Ureter (tissue), 1 donor: Measurements from ENCODE around the gene TASL. TPM values are rescaled to one million over a fixed set of nuclear protein-coding genes. Genes with fewer than 3 reads are reported as not detected.
"Not testable (repeated sequence)": the region's sequence is repeated elsewhere in the genome, so short reads cannot be mapped to it uniquely, and the experiment has no call there.

Experiments used
- DNase-seq: peaks from one replicate; pipeline ENCODE4 v3.0.0-alpha.2; 2020; ENCODE audit warnings: low spot score
- total RNA-seq: library from RNA; stranded (reverse); gene quantifications from one replicate; pipeline ENCODE4 v1.2.4, GENCODE V29; 2023
- donor health status: DM: yes; HTN: yes; CAD: no.

Gene TASL, protein sequence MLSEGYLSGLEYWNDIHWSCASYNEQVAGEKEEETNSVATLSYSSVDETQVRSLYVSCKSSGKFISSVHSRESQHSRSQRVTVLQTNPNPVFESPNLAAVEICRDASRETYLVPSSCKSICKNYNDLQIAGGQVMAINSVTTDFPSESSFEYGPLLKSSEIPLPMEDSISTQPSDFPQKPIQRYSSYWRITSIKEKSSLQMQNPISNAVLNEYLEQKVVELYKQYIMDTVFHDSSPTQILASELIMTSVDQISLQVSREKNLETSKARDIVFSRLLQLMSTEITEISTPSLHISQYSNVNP
- 0.55 TPM for total RNA-seq

DNA sequence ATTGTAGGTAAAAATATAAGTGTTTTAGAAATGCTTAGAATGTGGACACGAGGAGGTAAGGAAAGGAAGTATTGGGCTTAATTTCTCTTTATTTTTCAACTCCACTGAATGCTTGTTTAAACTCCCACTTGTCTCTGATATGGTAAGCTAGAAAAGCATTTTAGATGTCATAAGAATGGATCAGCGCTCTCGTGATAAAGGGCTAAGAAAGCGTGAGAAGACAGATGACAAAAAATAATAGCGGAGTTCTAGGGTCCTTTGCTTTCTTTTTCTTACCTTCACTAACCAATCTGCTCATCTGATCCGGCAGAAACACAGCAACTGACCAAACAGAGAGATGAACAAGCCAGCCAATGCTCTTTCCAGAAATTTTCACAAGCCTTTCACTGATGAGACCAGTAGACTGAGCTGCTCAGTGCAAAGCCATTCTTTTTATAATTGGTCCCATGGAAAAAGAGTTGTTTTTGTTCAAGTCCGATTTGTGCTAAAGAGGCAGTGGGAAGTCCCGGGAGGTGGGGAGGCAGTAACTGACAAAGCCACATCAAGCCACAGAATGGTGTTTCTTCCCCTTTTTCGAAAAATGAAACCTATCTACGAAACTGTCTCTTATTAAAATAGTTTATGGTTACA is at the start of gene TASL:
Gene TASL, minus strand, starts transcription at position 405 of the 630 bp plus-strand sequence. CDS start 17,411 bp downstream, outside the sequence.
- no peak for DNase-seq

DNA sequence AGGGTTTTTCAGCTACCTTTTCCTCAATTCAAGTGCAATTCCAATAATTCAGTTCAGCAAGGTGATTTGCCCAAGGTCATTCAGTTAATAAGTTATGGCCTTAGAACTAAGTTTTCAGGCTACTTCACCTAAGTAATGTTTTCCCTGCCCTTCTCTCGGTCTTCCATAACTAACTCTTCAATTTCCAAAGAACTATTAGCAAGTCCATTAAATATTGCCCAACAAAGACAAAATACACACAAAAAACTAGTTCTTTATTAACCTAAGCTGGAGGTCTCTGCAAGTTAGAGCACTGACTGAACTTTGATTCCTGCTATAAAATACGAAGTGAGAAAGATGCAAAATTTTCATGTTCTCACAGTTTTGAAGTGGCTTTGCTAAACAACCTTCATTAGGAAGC is 48.8 kb upstream of the TASL start:
- DNase-seq = no peak

DNA sequence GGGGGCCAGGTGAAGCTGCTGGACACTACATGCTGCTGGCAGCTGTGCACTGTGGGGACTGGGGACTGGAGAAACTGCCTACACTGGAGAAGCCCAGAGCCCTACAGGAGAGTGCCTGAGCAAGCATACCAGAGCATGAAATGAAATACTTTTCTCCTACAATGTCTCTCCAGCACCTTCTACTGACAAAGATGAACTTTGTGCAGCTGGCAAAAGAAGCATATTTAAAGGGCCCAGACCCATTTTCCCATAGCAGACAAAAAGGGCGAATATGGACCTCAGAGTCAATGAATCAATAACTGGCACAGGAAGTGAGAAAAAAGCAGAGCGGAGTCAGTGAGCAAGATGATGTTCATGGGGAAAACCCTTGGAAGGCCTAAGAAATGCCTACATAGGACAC is 44.8 kb upstream of the TASL start:
- DNase-seq = no peak

DNA sequence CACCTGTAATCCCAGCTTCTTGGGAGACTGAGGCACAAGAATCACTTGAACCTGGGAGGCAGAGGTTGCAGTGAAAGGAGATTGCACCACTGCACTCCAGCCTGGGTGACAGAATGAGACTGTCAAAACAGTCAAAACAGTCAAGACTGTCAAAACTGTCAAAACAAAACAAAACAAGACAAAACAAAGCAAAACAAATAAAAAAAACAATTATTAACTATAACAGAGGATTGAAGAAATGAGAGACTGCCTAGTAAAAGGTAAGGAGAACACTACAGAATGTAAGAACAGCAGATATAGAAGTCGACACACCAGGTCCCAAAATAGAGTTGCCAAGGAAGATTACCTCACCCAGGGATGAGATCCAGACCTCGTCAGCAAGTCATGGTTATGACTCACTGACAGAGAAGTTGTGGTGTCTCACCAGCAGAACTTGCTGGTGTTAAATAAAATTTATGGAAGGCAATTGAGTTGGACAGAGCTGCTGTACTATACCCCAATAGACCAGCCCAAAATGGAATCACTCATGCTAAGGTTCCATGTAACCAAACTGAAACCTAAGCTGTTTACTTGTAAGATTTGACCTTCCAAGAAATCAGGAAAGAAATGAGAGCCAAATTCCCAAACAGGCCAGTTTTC is 43.5 kb upstream of the TASL start:
- DNase-seq = no peak

DNA sequence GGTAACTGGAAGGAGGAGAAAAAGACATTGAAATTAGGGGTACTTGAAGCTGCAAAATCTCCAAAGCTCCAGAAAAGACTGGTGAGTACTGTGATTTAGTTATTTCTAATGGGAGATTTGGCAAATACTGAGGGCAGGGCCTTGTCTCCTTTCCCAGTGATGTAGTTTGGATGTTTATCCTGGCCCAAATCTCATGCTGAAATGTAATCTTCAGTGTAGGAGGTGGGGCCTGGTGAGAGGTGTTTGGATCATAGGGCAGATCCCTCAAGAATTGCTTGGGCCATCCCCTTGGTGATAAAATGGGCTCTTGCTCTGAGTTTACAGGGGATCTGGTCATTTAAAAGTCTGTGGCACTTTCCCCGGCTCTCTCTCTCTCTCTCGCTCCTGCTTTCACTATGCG is 42.6 kb upstream of the TASL start:
- no peak for DNase-seq

DNA sequence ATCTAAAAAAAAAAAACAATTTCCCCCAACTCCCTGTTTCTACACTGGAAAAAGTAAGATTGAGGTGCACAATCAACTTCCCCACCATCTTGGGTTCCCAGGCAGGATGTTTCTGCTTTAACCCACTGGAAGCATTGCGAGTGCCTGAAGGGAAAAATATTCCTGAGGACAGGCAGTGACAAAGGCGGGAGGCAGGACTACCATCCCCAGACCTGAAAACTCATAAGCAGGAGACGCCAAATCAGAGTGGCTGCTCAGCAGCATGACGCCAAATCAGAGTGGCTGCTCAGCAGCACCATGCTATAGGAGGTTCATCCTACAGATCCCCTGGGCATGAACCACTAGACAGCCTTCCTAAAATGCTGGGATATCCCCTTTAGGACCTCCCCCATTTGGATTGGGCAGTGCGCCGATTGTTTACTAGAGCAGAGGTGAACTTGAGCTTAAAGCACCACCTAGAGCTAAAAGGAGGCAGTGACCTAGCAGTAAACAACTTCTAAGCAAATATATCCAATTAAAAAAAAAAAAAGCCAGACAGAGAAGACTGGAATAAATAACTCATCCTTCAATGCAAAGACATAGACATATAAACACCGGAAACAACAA is 40.7 kb upstream of the TASL start:
- no peak for DNase-seq

DNA sequence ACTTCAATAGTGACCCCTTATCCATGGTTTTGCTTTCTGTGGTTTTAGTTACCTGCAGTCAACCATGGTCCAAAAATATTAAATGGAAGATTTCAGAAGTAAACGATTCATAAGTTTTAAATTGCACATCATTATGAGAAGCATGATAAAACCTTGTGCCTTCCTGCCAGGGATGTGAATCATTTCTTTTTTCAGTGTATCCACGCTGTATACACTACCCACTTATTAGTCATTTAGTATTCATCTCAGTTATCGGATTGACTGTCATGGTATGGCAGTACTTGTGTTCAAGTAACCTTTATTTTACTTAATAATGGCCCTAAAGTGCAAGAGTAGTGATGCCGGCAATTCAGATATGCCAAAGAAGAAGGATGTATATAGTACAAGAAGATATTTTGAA is 37.7 kb upstream of the TASL start:
- DNase-seq = no peak

DNA sequence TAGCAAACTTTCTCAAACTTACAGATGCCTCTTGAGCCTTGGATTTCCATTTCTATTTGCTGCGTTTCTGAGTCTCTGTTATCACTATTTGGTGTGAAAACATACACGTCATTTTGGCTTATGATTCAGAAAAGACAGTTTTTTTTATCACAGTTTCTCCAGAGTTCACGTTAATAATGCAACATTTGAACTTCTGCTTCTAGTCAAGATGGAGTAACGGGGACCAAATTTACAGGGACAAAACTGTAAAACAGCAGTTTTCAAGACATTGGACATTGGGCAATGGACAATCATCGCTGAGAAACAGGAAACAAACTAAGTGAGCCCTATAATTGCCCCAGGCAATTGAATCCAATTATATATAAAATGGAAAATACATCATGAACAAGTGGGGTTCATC is 36.2 kb upstream of the TASL start:
- no peak for DNase-seq

DNA sequence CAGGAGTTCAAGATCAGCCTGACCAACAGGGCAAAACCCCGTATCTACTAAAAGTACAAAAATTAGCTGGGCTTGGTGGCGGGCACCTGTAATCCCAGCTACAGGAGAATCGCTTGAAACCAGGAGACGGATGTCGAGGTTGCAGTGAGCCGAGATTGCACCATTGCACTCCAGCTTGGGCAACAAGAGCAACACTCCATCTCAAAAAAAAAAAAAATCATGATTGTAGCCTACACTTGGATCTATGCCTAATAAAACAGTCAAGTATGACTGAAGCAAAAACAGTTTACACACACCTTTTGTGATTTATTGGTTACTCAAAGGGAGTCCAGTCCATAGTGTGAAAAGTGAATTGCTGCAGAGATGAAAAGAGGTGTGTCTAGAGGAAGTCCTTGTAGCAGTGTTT is 34.7 kb upstream of the TASL start:
- DNase-seq = no peak

DNA sequence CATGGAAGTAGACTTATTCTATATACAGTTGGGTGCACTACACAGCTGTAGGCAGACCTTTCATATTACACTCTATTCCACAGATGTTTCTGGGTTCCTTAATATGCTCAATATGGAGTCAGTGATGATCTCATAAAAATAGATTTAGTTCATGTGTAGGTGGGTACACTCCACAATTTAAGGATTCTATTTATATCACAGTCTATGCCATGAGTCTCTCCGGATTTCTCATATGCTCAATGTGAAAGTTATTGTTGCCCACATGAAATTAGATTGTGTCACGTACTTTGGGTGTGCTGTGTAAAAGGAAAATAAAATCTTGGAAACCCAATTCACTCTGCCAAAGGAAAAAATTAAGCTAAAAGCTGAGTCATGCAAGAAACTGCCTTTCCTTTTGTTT is 32.5 kb upstream of the TASL start:
- no peak for DNase-seq

DNA sequence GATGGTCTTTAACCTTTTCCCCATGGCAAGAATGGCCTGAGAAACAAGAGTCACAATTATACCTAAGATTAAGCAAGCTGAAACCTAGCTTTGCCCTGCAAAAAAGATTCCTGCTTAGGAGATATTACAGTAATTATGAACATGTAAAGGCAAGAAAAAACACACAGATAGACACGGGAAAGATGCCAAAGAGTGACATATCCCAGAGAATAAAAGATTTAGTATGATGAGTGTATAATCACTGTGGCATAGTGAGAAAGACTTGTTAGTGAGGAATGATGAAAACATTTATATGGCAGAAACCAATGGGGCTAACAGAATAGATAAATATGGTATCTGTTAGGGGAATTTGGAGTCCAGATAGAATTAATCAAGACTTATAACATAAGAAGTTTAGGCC is 29.6 kb upstream of the TASL start:
- no peak for DNase-seq

DNA sequence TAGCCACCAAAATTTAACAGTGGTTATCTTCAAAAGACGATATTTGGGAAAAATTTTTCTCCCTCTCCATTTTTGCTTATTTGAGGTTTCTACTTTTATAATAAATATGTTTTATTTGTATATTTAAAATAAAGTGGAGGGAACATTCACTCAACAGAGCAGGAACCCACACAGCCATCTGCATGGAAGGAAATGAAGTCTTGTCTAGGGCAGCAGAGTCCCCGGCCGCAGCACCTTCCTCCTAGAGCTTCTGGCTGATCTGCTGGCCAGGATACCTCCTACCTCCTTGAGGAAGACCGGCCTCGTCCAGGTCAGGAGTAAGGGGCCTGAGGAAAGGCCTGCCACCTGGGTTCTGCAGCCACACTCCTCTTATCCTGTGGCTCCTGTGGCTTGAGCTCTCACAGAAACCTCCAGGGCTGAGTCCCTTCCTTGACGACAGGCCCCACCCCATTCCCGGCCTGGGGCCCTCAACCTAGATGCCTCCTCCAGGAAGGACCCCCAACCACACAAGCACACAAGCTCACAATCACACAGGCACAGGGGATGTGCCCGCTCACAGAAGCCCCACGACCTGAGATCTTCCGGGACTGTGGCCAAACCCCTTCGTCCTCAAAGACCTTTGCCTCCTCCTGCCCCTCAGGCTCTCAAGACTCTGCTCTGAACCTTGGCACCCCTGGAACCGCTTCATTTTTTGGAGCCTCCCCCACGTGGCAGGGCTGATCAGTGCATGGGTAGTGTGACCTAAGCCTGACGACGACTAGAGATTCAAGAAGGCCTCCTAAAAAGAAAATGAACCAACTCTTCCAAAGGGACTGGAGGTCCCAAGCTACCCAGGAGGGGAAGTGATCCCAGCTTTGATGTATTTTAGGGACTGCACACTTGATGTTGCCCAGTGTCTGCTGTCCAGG is 23.0 kb upstream of the TASL start:
- not testable (repeated sequence) for DNase-seq

DNA sequence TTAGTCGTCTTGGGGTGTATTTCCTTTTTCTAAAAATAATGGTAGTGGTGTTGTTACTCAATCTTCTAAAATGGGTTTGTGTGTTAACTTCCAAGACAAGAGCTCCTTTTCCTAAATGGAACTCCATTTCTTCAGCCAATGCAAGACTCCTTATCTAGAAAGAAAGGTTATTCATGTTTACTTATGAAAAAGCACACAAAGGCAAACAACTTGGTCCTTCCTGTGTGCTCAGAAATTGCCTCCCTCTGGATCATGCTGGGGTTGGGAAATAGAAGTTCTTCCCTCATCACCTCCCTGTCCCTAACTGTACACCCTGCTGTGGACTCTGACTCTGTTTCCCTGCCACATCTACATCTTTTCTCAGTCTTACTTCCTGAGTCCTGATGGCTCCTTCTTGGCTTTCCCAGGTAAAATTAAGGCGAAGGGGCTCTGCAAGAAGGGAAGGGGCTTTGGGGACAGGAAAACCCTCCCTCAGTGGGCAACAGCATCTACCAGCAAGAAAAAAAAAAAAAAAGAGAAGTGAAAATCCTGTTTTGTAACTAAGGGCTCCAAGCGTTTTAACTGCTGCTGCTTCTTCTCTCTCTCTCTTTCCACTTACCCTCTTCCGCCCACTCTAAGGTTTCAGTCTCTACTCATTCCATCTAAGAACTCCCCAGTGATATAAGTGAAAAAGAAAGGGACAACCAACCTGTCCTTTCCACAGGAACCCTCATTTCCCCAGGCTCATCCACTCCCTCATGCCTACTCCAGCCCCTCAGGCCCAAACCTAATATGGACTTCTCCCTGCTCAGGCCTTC is 19.8 kb upstream of the TASL start:
- no peak for DNase-seq

DNA sequence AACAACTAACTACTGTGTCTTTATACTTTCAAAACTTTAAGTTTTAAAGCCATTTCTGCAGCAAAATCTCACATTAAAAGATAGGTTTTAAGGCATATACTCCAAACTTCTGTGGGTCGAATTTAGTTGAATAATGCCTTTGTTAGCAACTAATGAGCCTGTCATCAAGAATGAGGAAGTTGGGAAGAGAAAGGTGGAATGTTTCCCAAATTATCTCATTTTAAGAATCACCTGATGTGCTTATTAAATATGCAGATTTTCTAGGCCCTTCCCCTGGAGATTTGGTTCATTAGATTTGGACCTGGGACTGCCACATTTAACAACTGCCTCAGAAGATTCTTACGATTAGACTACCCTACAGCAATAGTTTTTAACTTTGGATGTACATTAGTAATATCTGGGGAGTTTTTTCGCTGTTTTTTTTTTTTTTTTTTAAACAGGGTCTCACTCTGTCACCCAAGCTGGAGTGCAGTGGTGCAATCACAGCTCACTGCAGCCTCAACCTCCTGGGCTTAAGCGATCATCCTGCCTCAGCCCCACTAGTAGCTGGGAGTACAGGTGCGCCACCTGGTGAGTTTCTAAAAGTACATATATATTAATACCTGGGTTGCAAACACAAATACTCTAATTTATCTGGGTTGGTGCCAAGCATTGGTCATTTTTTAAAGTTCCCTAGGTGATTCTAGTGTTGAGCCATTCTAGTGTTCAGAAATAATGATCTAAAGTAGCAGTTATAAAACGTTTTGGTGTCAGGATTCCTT is 16.1 kb upstream of the TASL start:
- no peak for DNase-seq

DNA sequence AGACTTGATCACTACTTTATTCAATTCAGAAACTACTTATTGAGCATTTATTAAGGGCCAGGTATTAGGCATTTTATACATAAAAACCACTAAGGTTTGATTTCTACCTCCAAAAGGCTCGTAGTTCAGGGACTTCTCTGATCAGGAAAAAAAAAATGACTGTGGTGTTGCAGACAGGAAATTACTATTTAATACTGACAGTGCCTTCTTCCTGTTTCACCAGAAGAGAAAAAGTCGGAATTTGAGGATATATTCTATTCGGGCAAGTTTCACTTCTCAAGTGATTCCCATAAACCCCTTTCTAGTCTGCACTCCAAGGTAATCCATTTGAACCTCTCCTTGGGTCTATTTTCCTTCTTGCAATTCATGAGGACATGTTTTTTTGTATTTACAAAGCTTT is 15.3 kb upstream of the TASL start:
- DNase-seq = no peak

DNA sequence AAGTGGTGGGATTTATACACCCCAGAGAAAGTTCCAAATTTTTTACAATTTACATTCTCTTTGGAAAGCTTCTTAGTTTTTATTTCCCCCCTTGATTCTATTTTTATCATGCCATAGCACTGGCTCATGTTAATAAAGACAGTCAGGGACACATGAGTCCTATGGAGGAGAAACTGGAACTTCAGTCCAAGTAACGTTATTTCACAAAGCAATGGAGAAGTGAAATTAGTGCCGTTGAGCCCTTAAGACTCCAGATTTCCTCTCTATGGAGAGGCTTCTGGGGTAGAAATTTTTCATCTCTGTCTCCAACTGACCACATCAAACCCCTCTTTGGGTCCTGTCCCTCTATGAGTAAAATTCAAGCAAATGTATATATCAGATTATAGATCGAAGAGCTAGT is 12.8 kb upstream of the TASL start:
- DNase-seq = no peak

DNA sequence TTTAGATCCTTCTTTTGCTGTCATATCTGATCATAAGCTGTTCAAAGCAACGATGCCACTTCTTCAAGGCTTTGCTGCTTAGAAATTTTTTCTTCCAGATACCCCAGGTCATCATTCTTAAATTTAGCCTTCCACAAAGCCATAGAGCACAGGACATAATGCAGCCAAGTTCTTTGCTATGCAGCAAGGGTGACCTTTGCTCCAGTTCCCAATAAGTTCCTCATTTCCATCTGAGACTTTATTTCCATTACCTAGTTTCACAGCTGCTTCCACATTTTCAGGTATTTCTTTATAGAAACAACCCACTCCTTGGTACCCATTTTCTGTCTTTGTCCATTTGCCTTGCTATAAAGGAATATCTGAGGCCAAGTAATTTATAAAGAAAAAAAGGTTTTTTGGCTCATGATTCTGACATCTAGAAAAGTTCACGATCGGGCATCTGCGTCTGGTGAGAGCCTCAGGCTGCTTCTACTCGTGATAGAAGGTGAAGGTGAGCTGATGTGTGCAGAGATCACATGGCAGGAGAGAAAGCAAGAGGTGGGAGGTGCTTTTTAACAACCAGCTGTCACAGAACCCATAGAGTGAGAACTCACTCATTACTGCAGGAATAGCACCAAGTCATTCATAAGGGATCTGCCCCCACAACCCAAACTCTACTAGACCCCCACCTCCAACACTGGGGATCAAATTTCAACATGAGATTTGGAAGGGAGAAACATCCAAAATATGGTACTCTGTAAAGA is 11.8 kb upstream of the TASL start:
- no peak for DNase-seq

DNA sequence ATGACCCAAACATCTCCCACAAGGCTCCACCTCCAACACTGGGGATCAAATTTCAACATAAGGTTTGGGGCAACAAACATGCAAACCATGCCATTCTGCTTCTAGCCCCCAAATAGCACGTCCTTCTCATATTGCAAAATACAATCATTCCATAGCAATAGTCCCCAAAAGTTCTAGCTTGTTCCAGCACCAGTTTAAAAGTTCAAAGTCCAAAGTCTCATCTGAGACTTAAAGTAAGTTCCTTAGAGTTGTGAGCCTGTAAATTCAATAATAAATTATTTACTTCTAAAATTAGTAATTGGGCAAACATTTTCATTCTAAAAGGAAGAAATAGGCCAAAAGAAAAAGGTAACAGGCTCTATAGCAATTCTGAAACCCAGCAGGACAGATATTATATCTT is 8.9 kb upstream of the TASL start:
- no peak for DNase-seq

DNA sequence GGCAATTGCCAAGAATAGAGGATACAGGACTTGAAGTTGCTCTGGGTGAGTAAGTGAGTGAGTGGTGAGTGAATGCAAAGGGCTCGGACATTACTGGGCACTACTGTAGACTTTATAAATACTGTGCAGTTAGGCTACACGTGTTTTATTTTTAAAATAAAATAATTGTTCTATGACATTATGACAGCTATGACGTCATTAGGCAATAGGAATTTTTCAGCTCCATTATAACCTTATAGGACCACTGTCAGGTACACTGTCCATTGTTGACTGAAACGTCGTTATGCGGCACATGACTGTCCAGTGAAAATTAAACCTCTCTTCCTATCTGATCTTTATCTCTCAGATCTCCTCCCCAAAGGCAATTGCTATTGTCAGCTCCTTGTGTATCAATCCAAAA is 5.1 kb upstream of the TASL start:
- no peak for DNase-seq

DNA sequence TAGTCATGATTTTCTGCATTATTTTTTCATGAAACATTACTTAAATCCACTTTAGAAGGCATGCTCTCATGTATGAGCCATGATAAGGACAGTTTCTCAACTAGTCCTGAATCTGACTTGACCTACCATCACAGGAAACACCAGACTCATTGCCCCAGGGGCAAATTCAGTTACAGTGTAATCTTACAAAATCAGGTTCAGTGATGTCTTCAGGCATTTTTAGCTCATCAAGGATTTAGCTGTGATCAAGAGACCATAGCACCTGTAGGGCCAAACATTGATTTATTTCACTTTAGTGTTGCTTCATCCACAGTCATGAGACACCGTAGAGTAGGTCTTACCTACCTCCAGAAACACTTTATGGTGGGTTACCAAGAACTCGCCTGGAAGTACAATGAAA is 3.1 kb upstream of the TASL start:
- no peak for DNase-seq
